Measurements from ENCODE around the gene UBB.
"Not testable (repeated sequence)": the region's sequence is repeated elsewhere in the genome, so short reads cannot be mapped to it uniquely, and the experiment has no call there.

Gene UBB

DNA sequence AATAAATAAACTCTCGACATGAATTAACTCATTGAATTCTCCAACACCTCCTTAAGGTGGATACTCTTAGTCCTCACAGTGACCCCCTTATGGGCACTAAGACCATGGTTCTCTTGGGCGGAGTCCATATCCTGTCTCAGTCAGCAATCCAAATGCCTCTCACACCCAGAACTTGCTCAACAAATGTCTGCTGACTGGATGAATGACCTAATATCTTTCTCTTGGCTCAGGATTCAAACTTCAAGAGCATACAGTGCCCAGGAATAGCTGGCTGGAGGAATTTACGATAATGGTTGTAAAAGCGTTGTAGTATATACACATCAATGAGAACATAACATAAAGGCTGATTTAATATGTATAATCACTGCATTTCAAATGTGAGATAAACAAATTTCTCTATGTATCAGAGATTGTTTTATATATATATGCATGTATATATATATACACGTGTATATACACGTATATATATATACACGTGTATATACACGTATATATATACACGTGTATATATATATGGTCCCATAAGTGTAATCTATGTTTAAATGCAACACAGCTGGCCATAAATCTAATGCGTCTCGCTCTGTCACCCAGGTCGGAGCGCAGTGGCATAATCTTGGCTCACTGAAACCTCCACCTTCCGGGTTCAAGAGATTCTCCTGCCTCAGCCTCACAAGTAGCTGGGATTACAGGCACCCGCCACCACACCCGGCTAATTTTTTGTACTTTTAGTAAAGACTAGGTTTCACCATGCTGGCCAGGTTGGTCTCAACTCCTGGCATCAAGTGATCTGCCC is 6.5 kb upstream of the UBB start:
- in situ Hi-C loops (cut with MboI; ENCODE audit: low sequenced_read_pairs) = no loop called here

DNA sequence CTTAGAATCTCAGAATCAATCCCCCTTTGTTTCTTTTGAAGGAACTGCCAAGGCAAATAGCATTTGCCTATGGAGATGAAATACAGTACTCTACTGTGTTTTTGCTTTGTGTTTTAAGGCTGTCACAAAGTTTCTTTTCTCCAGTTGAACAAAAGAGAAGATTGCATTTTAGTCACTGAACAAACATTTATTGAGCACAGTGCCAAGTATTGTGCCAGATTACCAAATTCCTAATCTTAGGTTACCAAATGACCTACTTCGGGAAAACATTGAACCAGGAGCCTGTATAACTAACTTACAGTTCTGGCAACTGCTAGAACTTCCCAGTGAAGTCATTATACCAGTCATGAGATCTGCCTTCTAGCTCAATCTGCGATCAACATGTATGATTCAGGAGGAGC is 3.0 kb upstream of the UBB start:
- in situ Hi-C loops (cut with MboI; ENCODE audit: low sequenced_read_pairs) = no loop called here

DNA sequence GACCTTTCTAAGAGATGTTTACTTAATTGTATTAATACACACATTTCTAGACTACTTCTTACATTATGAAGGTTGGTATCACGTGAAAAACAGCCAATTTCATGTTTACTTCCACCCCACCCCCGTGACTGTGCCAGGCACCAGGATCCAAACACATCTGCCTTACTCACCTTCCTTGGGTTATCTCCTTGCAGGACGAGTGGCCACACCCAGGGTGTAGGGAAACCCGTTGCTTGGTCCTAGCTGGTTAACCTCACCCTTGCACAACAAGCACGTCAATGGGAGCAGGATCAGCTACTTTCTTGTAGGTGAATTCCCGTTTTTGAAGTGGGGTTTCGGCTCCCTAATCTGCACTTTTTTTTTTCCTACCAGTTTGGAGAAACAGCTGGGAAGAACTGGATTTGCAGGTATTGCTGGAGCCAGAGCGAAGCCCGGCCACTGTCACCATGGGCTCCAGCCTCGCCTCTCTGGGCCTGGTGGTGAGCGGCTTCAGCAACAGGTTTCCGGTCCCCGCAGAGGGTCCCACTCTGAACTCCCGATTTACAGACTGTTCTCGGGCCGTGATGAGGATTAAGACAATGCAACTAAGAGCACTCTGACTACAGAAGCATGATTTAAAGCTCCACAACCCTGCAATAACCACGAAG is 2.1 kb upstream of the UBB start:
- in situ Hi-C loops (cut with MboI; ENCODE audit: low sequenced_read_pairs) = no loop called here

DNA sequence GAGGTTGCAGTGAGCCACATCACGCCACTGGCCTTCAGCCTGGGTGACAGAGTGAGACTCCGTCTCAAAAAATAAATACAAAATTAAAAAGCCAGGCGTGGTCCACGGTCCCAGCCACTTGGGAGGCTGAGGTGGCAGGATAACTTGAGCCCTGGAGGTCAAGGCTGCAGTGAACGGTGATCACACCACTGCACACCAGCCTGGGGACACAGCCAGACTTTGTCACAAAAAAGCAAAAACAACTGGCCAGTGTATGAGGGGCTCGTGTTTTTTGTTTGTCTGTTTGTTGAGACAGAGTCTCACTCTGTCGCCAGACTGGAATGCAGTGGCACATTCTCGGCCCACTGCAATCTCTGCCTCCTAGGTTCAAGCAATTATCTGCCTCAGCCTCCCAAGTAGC is 1.2 kb upstream of the UBB start:
- in situ Hi-C loops (cut with MboI; ENCODE audit: low sequenced_read_pairs) = no loop called here

- in situ Hi-C loops (cut with MboI; ENCODE audit: low sequenced_read_pairs) = no loop called here
Measured at GRCh38 chr17:16381496-16381820, 567 bp downstream of the UBB start.

DNA sequence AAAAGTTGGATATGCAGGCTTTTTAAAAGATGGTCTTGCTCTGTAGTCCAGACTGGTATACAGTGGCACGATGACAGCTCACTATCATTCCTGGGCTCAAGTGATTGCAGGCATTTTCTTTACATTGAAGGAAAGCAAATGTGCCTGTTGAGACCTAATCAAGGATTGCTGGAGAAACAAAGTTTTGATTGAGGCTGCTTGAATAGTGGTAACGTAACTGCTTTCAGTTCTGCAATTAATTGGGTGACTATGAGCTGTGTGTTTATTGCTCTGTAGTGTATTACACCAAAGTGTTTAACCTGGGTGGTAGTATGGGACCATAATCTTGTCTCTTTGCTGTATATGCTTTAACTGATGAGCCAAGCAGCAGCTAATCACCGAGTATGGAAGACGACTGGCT is 2.3 kb downstream of the UBB start:
- in situ Hi-C loops (cut with MboI; ENCODE audit: low sequenced_read_pairs) = no loop called here

- in situ Hi-C loops (cut with MboI; ENCODE audit: low sequenced_read_pairs) = no loop called here
Measured at GRCh38 chr17:16383772-16384287, 2.9 kb downstream of the UBB start.

GRCh38 chr17:16384557-16384956 is 3.7 kb downstream of the UBB start:
- in situ Hi-C loops (cut with MboI; ENCODE audit: low sequenced_read_pairs) = no loop called here

GRCh38 chr17:16386126-16386507 is 5.2 kb downstream of the UBB start:
- in situ Hi-C loops (cut with MboI; ENCODE audit: low sequenced_read_pairs) = not testable (repeated sequence)

- in situ Hi-C loops (cut with MboI; ENCODE audit: low sequenced_read_pairs) = no loop called here
Measured at GRCh38 chr17:16391451-16391850, 10.6 kb downstream of the UBB start.

GRCh38 chr17:16392491-16392890 is 11.6 kb downstream of the UBB start:
- in situ Hi-C loops (cut with MboI; ENCODE audit: low sequenced_read_pairs) = not testable (repeated sequence)

GRCh38 chr17:16395887-16396286 is 15.0 kb downstream of the UBB start:
- in situ Hi-C loops (cut with MboI; ENCODE audit: low sequenced_read_pairs) = not testable (repeated sequence)

- in situ Hi-C loops (cut with MboI; ENCODE audit: low sequenced_read_pairs) = not testable (repeated sequence)
Measured at GRCh38 chr17:16396693-16397092, 15.8 kb downstream of the UBB start.

DNA sequence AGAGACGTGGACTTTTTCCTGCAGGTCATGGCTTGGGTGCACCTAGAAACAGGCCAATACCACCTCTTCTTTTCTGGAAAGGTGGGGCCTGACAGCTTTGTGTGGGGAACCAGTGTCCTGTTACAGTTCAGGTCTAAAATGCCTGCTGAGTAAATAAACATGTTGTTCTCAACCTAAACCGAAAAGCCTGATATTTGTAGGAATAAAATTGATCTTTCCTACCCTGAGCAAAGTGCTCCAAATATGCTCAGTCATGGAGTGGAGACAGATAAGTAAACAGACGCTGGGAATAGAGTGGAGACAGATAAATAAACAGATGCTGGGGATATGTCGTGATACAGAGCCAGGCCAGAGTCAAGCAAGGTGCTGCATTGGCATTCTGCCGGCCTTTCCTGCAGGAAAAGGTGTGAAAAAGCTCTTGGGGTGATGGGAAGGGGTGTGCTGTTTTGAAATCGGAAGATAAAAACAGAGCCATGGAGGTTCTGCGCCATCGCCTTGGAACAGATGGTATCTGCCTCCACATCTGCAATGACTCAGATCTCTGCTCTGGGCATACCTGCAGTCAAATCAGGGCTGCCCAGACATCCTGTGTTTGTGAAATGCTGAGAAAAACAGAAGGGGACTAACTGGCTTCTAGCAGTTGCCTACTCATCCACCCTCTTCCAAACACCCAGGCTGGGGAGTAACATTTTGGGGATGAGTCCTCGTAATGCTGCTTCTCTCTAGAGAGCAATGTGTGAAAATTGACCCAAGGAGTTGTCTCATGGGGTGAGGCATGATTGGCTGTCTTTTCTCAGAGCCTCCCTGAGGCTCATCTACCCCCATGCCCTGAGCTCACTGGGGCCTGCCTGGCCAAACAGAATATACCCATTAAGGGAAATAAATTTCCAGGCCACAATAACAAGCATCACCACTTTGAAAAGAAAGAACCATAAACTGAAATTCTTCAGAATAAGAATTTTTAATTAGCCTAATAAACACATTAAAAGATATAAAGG is 17.7 kb downstream of the UBB start:
- in situ Hi-C loops (cut with MboI; ENCODE audit: low sequenced_read_pairs) = no loop called here

- in situ Hi-C loops (cut with MboI; ENCODE audit: low sequenced_read_pairs) = not testable (repeated sequence)
Measured at GRCh38 chr17:16403847-16404246, 23.0 kb downstream of the UBB start.

DNA sequence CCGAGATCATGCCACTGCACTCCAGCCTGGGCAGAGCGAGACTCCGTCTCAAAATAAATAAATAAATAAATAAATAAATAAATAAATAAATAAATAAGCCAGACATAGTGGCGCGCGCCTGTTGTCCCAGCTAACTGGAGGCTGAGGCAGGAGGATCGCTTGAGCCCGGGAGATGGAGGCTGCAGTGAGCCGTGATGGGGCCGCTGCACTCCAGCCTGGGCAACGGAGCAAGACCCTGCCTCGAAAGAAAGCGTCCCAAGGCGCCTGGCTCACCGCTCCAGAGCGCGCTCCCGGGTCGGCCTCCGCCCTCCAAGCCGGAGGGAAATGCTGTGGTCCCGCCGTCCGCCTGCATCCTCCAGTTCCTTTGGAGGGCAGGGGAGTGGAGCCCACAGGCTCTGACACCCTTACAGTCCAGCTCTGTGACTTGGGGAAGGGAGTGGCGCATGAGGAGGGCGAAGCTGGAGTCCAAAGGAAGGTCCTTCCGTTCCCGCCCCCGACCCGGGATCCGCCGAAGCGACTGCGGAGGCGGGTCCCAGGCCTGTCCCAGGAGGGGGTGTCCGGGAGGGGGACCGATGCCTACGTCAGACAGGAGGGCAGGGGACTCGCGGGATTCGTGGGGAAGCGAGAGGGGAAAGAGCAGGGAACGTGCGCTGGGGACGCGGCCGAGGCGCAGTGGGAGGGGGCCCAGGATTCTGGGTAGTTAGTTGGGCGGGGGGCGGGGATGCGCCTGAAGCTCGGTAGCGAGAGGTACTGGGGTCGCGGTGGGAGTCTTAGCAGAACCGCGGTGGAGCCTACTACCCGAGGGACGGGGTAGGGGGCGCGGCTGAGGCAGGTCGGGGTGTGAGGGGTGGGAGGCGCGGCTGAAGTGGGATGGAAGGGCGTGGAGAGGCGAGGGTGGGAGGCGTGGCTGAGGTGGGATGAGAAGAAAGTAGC is 26.1 kb downstream of the UBB start:
- in situ Hi-C loops (cut with MboI; ENCODE audit: low sequenced_read_pairs) = no loop called here

GRCh38 chr17:16407911-16408588 is 27.2 kb downstream of the UBB start:
- in situ Hi-C loops (cut with MboI; ENCODE audit: low sequenced_read_pairs) = no loop called here

GRCh38 chr17:16415031-16415924 is 34.4 kb downstream of the UBB start, which contains the start of gene TRPV2:
TRPV2 (plus strand) TSS chr17:16415571; CDS start chr17:16417669, 2,098 bp downstream.
- in situ Hi-C loops (cut with MboI; ENCODE audit: low sequenced_read_pairs) = no loop called here

- in situ Hi-C loops (cut with MboI; ENCODE audit: low sequenced_read_pairs) = no loop called here
Measured at GRCh38 chr17:16417399-16417798, 36.5 kb downstream of the UBB start.
